ENCODE measurements around the gene UBE3A.

DNA sequence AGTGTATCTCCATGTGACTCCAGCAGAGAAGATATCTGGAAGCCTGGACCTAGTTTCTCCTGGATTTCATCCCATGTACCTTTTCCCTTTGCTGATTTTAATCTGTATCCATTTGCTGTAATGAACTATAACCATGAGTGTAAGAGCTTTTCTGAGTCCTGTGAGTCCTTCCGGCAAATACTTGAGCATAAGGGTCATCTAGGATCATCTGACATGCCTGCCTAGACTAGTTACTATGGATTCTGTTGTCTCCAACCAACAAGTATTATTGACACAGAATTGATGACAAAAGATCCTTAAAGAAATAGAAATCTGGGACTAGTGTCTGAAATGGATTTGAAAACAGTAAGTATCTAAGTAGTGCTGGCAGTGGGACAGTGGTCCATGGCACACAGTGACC lies 11.3 kb upstream of the UBE3A start:
- TF ChIP-seq POLR2A (IDR thresholded peaks at IDR 0.05; ENCODE audit: low read length): no peak
- no peak for TF ChIP-seq GATA1 (IDR thresholded peaks at IDR 0.05; ENCODE audit: low read depth, low read length)

Measured in erythroblast (primary cell).